Fibroblast of lung (primary cell): ENCODE results near the gene ST6GALNAC2. TPM values are rescaled to one million over a fixed set of nuclear protein-coding genes. Genes with fewer than 3 reads are reported as not detected.

Source experiments
- DNase-seq, 2 donors: peaks; one replicate each; pipeline versions ENCODE4 v3.0.0 to v3.0.0-alpha.2; 2010; ENCODE audit warnings: low read depth in 2 of 2
- H2AFZ ChIP-seq: 2 replicates; pipeline ENCODE4 v1.5.1; 2012; ENCODE audit warnings: low read length, control low read depth, inconsistent platforms
- H3K27ac ChIP-seq: 2 replicates; pipeline ENCODE4 v1.5.1; 2011; ENCODE audit warnings: low read length, control low read depth; ENCODE audit not compliant: insufficient read depth
- H3K27me3 ChIP-seq: 2 replicates; pipeline ENCODE4 v1.5.1; 2011; ENCODE audit warnings: mild to moderate bottlenecking, low read length; ENCODE audit not compliant: control insufficient read depth, insufficient read depth
- H3K36me3 ChIP-seq: 2 replicates; pipeline ENCODE4 v1.5.1; 2011; ENCODE audit warnings: low read length; ENCODE audit not compliant: control insufficient read depth, insufficient read depth
- H3K4me1 ChIP-seq: 2 replicates; pipeline ENCODE4 v1.5.1; 2011; ENCODE audit warnings: low read length; ENCODE audit not compliant: control insufficient read depth, insufficient read depth; ENCODE audit errors: extremely low read depth
- H3K4me2 ChIP-seq: 2 replicates; pipeline ENCODE4 v1.5.1; 2011; ENCODE audit warnings: low read length, control low read depth; ENCODE audit not compliant: insufficient read depth; ENCODE audit errors: extremely low read depth
- H3K4me3 ChIP-seq, 4 experiments: fragments of 200-600 bp in 1 of 4; sonication (generic) in 1 of 4; replicated peaks in 1 of 4; 2 replicates each; pipeline ENCODE4 v1.5.1; 2011 to 2016; ENCODE audit warnings: low read length in 4 of 4, low read depth in 3 of 4, mild to moderate bottlenecking in 3 of 4, control low read depth in 2 of 4, inconsistent platforms in 1 of 4, mixed read lengths in 1 of 4; ENCODE audit not compliant: insufficient read depth in 1 of 4; ENCODE audit errors: control extremely low read depth in 1 of 4
- H3K79me2 ChIP-seq: 2 replicates; pipeline ENCODE4 v1.5.1; 2012; ENCODE audit warnings: mild to moderate bottlenecking, low read length, inconsistent platforms; ENCODE audit not compliant: control insufficient read depth, insufficient read depth
- H3K9ac ChIP-seq: 2 replicates; pipeline ENCODE4 v1.5.1; 2011; ENCODE audit warnings: mild to moderate bottlenecking, low read length, control low read depth; ENCODE audit not compliant: insufficient read depth
- H3K9me3 ChIP-seq: 2 replicates; pipeline ENCODE4 v1.5.1; 2012; ENCODE audit warnings: low read depth, low read length; ENCODE audit not compliant: control insufficient read depth, insufficient read depth
- H4K20me1 ChIP-seq: 2 replicates; pipeline ENCODE4 v1.5.1; 2011; ENCODE audit warnings: low read length; ENCODE audit not compliant: control insufficient read depth, insufficient read depth; ENCODE audit errors: extremely low read depth
- EZH2 ChIP-seq: IDR thresholded peaks from 2 replicates; pipeline ENCODE4 v1.5.1; 2012; ENCODE audit warnings: low read length, control low read depth, mild to moderate bottlenecking; ENCODE audit errors: missing control alignments
- polyA plus RNA-seq, 2 donors: library from polyadenylated mRNA; depleted of rRNA in 1 of 2; stranded (reverse) in 1 of 2; unstranded in 1 of 2; fragments of >200 nt; gene quantifications; 2 replicates each; pipeline ENCODE4 v1.2.1, GENCODE V29; 2011 to 2012; ENCODE audit warnings: missing spikeins in 1 of 2
- total RNA-seq: library from RNA; depleted of rRNA; stranded (reverse); fragments of >200 nt; gene quantifications from 2 replicates; pipeline ENCODE4 v1.2.1, GENCODE V29; 2014
- TF ChIP-seq, protein P1 (sequence below), 2 donors: IDR thresholded peaks in 1 of 2; conservative IDR thresholded peaks in 1 of 2; 1 replicate in 1 of 2; 2 replicates in 1 of 2; pipeline ENCODE4 v1.5.1; 2011 to 2012; ENCODE audit warnings: low read length in 2 of 2, control low read depth in 1 of 2, inconsistent platforms in 1 of 2, low read depth in 1 of 2, mild to moderate bottlenecking in 1 of 2

The ST6GALNAC2 gene
- total and polyA plus RNA-seq, 2 donors (not counting 1 experiment from before 2014, with no cell fraction given), result 0.42 to 0.83 TPM

DNA sequence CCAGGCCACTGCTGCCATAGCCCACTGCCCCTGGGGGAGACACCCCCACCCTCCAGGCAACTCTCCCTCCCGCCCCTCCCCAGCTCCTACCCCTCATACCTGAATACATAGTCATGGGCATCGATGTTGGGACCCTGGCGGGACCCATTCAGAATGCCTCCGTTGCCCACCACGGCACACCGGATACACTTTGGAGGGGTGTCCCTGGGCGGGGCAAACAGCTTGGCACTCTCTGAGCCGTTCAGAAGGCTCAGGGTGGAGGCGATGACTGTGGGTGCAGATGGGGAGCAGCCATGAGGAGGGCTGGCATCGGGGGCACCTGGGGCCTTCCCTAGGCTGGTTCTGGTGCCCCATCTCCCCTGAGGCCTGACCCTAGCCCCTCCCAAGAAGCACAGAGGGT, 12.6 kb downstream of the ST6GALNAC2 start:
- no peaks in the 10 kb centered on the region for H3K79me2 ChIP-seq
- no peak overlapping the region for H3K9ac ChIP-seq
- no peak for DNase-seq
- no peaks in the 10 kb centered on the region for H3K4me1 ChIP-seq
- H3K36me3 ChIP-seq, result no peaks in the 10 kb centered on the region
- H3K27me3 ChIP-seq, result no peaks in the 10 kb centered on the region
- no peak overlapping the region for H2AFZ ChIP-seq
- no peak overlapping the region for H3K4me2 ChIP-seq
- no peaks in the 10 kb centered on the region for H3K9me3 ChIP-seq
- no peak overlapping the region for H3K27ac ChIP-seq
- H3K4me3 ChIP-seq, result no peak overlapping the region
- TF ChIP-seq, protein P1, sequence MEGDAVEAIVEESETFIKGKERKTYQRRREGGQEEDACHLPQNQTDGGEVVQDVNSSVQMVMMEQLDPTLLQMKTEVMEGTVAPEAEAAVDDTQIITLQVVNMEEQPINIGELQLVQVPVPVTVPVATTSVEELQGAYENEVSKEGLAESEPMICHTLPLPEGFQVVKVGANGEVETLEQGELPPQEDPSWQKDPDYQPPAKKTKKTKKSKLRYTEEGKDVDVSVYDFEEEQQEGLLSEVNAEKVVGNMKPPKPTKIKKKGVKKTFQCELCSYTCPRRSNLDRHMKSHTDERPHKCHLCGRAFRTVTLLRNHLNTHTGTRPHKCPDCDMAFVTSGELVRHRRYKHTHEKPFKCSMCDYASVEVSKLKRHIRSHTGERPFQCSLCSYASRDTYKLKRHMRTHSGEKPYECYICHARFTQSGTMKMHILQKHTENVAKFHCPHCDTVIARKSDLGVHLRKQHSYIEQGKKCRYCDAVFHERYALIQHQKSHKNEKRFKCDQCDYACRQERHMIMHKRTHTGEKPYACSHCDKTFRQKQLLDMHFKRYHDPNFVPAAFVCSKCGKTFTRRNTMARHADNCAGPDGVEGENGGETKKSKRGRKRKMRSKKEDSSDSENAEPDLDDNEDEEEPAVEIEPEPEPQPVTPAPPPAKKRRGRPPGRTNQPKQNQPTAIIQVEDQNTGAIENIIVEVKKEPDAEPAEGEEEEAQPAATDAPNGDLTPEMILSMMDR (conservative IDR thresholded peaks at IDR 0.05 in 1 of 2, IDR thresholded peaks at IDR 0.05 in 1 of 2; ENCODE audit: low read depth in 1 of 2, low read length in 2 of 2), result no peak
- TF ChIP-seq EZH2, result no peak
- H4K20me1 ChIP-seq, result no peaks in the 10 kb centered on the region

DNA sequence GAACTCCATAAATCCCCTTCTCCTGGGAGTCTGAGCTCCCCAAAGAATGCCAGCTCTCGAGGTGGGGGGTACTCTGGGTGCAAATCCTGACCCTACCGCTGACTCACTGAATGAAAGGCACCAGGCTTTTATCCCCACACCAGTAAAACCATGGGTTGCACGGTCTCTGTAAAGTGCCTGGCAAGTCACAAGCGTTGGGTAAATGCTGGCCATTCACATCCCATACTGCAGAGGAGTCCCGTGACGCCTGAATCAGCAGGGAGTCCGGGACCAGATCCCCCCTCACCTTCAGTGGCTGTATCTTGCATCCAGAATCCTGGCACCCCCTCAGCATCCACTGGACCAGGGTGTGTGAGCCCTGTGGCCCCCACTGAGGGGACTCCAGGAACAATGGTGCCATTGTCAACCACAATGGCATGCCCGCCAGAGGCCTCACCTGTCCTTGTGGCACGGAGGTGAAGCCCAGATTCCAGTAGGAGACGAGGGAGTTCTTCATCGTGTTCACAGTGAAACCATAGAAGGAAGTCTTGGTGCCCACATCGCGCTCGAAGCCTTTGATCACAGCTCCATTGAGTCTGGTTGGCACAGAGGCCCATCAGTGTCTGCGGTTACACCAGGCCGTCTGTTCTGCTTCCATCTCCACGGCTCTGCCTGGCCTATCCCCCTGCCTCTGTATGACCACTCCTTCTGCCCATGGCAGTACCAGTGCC, 13.3 kb downstream of the ST6GALNAC2 start:
- Histone ChIP-seq H3K4me3 (no peak overlapping the region), H3K36me3 (no peaks in the 10 kb centered on the region), H4K20me1 (no peaks in the 10 kb centered on the region), H3K79me2 (no peaks in the 10 kb centered on the region), H3K4me2 (no peak overlapping the region), H3K4me1 (no peaks in the 10 kb centered on the region), H3K9me3 (no peaks in the 10 kb centered on the region), H2AFZ (no peak overlapping the region), H3K9ac (no peak overlapping the region), H3K27ac (no peak overlapping the region), H3K27me3 (no peaks in the 10 kb centered on the region)
- no peak for DNase-seq
- TF ChIP-seq, protein P1 (conservative IDR thresholded peaks at IDR 0.05 in 1 of 2, IDR thresholded peaks at IDR 0.05 in 1 of 2; ENCODE audit: low read depth in 1 of 2, low read length in 2 of 2), result no peak
- TF ChIP-seq EZH2, result no peak

DNA sequence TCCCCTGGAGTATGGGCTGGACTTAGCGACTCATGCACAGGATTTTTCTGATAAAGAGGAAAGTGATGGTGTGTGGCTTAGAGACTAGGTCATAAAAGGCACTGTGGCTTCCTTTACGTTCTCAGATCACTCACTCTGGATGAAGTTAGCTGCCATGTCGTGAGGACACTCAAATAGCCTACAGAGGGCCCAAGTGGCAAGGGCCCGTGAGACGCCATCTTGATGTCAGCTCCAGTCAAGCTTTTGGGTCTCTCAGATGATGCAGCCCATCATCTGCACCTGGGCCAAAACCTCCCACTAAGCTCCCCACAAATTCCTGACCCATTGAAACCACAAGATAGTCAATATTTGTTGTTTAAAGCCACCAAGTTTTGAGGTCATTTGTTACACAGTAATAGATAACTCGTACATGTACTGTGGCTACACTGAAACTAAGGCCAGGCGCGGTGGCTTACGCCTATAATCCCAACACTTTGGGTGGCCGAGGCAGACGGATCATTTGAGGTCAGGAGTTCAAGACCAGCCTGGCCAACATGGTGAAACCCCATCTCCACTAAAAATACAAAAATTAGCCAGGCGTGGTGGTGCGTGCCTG, 14.7 kb downstream of the ST6GALNAC2 start:
- no peaks in the 10 kb centered on the region for H3K9me3 ChIP-seq
- no peaks in the 10 kb centered on the region for H4K20me1 ChIP-seq
- H3K36me3 ChIP-seq, result no peaks in the 10 kb centered on the region
- no peaks in the 10 kb centered on the region for H3K27me3 ChIP-seq
- no peak overlapping the region for H3K4me3 ChIP-seq
- no peak overlapping the region for H3K27ac ChIP-seq
- no peak for DNase-seq
- H3K79me2 ChIP-seq, result no peaks in the 10 kb centered on the region
- H2AFZ ChIP-seq, result no peak overlapping the region
- no peaks in the 10 kb centered on the region for H3K4me1 ChIP-seq
- TF ChIP-seq EZH2, result no peak
- TF ChIP-seq, protein P1 (conservative IDR thresholded peaks at IDR 0.05 in 1 of 2, IDR thresholded peaks at IDR 0.05 in 1 of 2; ENCODE audit: low read depth in 1 of 2, low read length in 2 of 2), result no peak
- no peak overlapping the region for H3K9ac ChIP-seq
- H3K4me2 ChIP-seq, result no peak overlapping the region
